Transverse colon (tissue), 4 donors: Measurements from ENCODE around the gene DPH3. TPM values are rescaled to one million over a fixed set of nuclear protein-coding genes. Genes with fewer than 3 reads are reported as not detected.

Source experiments
- DNase-seq: peaks from one replicate; pipeline ENCODE4 v3.0.0-alpha.2; 2019
- H3K27ac ChIP-seq, 4 donors: fragments of 200-600 bp; sonication (generic); 2 replicates each; pipeline ENCODE4 v1.5.1; 2016 to 2018; ENCODE audit warnings: inconsistent platforms in 4 of 4
- H3K27me3 ChIP-seq: fragments of 200-600 bp; sonication (generic); 2 replicates; pipeline ENCODE4 v1.5.1; 2017; ENCODE audit warnings: inconsistent platforms
- H3K36me3 ChIP-seq, 4 donors: fragments of 200-600 bp; sonication (generic); 2 replicates each; pipeline ENCODE4 v1.5.1; 2017 to 2019; ENCODE audit warnings: inconsistent platforms in 4 of 4
- H3K4me1 ChIP-seq, 4 donors: fragments of 200-600 bp; sonication (generic); 2 replicates each; pipeline ENCODE4 v1.5.1; 2017 to 2020; ENCODE audit warnings: inconsistent platforms in 4 of 4
- H3K4me3 ChIP-seq, 4 donors: fragments of 200-600 bp; sonication (generic); 1 replicate in 1 of 4; 2 replicates in 3 of 4; pipeline versions ENCODE4 v1.5.1 to v1.6.1; 2017 to 2019; ENCODE audit warnings: inconsistent platforms in 4 of 4
- H3K9me3 ChIP-seq, 2 donors: fragments of 200-600 bp; sonication (generic); 2 replicates each; pipeline ENCODE4 v1.5.1; 2017 to 2019; ENCODE audit warnings: inconsistent platforms in 2 of 2
- EP300 ChIP-seq: sonication (generic); formaldehyde crosslinking; IDR thresholded peaks from one replicate; pipeline ENCODE4 v1.6.1; 2017; ENCODE audit warnings: antibody characterized with exemption, low read depth
- POLR2A ChIP-seq: fragments of 450-650 bp; IDR thresholded peaks from one replicate; pipeline ENCODE4 v1.6.1; 2016; ENCODE audit warnings: antibody characterized with exemption, mild to moderate bottlenecking, moderate library complexity
- POLR2AphosphoS5 ChIP-seq, 3 donors: sonication (generic); formaldehyde crosslinking; IDR thresholded peaks; one replicate each; pipeline ENCODE4 v1.6.1; 2016; ENCODE audit warnings: antibody characterized with exemption in 3 of 3
- WGBS, 2 donors: methylation state at CpG; one replicate each; pipeline ENCODE4 v1.1.5; 2018; ENCODE audit warnings: low coverage in 1 of 2; 5-methylcytosine and 5-hydroxymethylcytosine counted together
- in situ Hi-C, 4 donors: fragments of 200-750 bp; cut with MboI; loops; one replicate each; pipeline versions ENCODE4 v1.15.0 to v1.15.1; 2017; ENCODE audit warnings: low sequenced_read_pairs in 3 of 4, low pct_ligation_motif_present in 1 of 4, low pct_unique_long_range_greater_than_20kb in 1 of 4
- intact Hi-C: fragments of 100-400 bp; cut with DNase I; formaldehyde crosslinking; loops from one replicate; pipeline ENCODE4 v1.15.1; 2023; ENCODE audit warnings: low total_unique reads
- total RNA-seq, 4 donors: library from RNA; depleted of rRNA; stranded (reverse); fragments of >200 nt; gene quantifications; one replicate each; pipeline ENCODE4 v1.1.0, GENCODE V29; 2016
- TF ChIP-seq, protein P1 (sequence below), 5 experiments: fragments of 200-600 bp in 3 of 5; fragments of 450-650 bp in 2 of 5; sonication (generic) in 3 of 5; IDR thresholded peaks; 1 replicate in 2 of 5; 2 replicates in 3 of 5; pipeline ENCODE4 v1.5.1; 2016 to 2017; ENCODE audit warnings: antibody characterized with exemption in 5 of 5, inconsistent platforms in 3 of 5, mild to moderate bottlenecking in 2 of 5, moderate library complexity in 1 of 5

DPH3 gene
- total RNA-seq, 4 donors from 2014 or later: 5.0 to 22.4 (median 12.4) TPM

DNA sequence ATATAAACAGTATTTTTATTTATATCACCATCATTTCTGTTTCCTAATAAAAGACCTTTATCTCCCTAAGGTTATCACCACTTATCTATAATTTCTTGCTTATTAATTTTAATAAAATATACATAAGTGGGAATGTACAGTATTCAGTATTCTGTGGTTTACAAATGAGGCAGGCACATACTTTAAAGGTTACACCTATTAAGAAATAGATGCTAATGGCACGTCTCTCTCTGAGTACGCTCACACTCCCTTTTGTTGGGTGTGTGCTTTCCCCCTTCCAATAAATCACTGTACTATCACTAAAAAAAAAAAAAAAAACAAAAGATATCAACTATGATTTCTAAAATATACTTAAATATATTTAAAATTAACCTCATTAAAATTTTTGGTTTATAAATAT lies 9.1 kb upstream of the DPH3 start:
- H3K27ac ChIP-seq: no peak overlapping the region
- H3K27me3 ChIP-seq: no peaks in the 10 kb centered on the region
- H3K4me3 ChIP-seq: no peak overlapping the region
- H3K36me3 ChIP-seq: peaks cover 0 to 36% (median 6%) of the 10 kb centered on the region in 4 donors
- in situ Hi-C loops (loop anchor here in 2 of 4 donors (25.0 kb wide), 3 partner anchors 462 to 1062 kb away; partner anchors contain the start of gene CAPN7 (in 1 of the 2)), intact Hi-C loops (no loop called here)
- DNase-seq: no peak
- TF ChIP-seq EP300 (no peak), POLR2A (no peak), POLR2AphosphoS5 (IDR thresholded peaks at IDR 0.05) (no peak)
- TF ChIP-seq, protein P1, sequence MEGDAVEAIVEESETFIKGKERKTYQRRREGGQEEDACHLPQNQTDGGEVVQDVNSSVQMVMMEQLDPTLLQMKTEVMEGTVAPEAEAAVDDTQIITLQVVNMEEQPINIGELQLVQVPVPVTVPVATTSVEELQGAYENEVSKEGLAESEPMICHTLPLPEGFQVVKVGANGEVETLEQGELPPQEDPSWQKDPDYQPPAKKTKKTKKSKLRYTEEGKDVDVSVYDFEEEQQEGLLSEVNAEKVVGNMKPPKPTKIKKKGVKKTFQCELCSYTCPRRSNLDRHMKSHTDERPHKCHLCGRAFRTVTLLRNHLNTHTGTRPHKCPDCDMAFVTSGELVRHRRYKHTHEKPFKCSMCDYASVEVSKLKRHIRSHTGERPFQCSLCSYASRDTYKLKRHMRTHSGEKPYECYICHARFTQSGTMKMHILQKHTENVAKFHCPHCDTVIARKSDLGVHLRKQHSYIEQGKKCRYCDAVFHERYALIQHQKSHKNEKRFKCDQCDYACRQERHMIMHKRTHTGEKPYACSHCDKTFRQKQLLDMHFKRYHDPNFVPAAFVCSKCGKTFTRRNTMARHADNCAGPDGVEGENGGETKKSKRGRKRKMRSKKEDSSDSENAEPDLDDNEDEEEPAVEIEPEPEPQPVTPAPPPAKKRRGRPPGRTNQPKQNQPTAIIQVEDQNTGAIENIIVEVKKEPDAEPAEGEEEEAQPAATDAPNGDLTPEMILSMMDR (IDR thresholded peaks at IDR 0.05): no peak
- WGBS, 2 donors: 97 to 100% methylated on average over 2 of the region's 2 CpGs
- H3K4me1 ChIP-seq: peaks cover 0 to 3% (median 0%) of the 10 kb centered on the region in 4 donors
- no peaks in the 10 kb centered on the region for H3K9me3 ChIP-seq

DNA sequence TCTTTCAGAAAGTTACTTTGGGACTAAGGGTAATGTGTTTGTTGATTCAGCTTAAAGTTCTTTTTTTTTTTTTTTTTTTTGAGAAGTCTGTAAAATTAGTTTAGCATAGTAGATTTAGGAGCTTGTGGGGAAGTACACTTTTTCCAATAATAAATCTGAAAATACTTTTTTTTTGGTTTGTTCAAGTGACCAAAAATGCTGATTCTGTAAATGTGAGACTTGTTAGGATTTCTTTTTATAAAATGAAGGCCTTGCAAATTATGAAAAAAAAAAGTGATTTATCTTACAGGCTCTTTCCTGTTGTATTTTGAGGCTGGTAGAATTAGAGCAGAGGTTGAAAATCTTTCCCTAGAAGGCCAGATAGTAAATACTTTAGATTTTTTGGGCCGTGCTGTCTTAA lies 7.8 kb upstream of the DPH3 start:
- H3K9me3 ChIP-seq: no peaks in the 10 kb centered on the region
- DNase-seq: no peak
- TF ChIP-seq POLR2A (no peak), POLR2AphosphoS5 (IDR thresholded peaks at IDR 0.05) (no peak), EP300 (no peak)
- TF ChIP-seq, protein P1 (IDR thresholded peaks at IDR 0.05): no peak

DNA sequence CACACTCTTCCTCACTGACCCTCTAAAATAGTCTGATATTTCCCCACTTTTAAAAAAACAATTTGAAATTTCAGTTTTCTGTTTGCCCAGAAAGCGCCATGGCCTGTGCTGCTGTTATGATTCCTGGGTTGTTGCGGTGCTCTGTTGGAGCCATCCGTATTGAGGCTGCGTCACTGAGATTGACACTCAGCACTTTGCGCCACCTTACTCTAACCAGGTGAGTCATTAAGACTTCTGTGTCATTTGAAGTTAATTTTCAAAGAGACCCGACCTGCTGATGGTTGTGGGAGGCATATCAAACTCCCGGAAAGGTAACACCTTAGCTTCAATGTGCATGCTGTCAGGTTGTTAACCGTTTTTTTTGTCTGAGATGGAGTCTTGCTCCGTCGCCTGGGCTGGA lies 6.1 kb upstream of the DPH3 start:
- Histone ChIP-seq H3K27ac (no peak overlapping the region), H3K36me3 (peaks cover 0 to 36% (median 6%) of the 10 kb centered on the region in 4 donors), H3K27me3 (no peaks in the 10 kb centered on the region), H3K9me3 (no peaks in the 10 kb centered on the region), H3K4me3 (no peak overlapping the region), H3K4me1 (peaks cover 0 to 21% (median 14%) of the 10 kb centered on the region in 4 donors)
- intact Hi-C loops (no loop called here), in situ Hi-C loops (loop anchor here in 2 of 4 donors (25.0 kb wide), 3 partner anchors 459 to 1059 kb away; partner anchors contain the start of gene CAPN7 (in 1 of the 2))
- TF ChIP-seq POLR2A (no peak), POLR2AphosphoS5 (IDR thresholded peaks at IDR 0.05) (no peak), EP300 (no peak)
- TF ChIP-seq, protein P1 (IDR thresholded peaks at IDR 0.05): no peak
- 92 to 93% methylated on average over 6 to 10 of the region's 10 CpGs for WGBS, 2 donors
- no peak for DNase-seq

More for the DNA sequence above, 7.8 kb upstream of the DPH3 start:
- Histone ChIP-seq H3K4me3 (no peak overlapping the region), H3K4me1 (peaks cover 0 to 4% (median 2%) of the 10 kb centered on the region in 4 donors), H3K27me3 (no peaks in the 10 kb centered on the region), H3K36me3 (peaks cover 0 to 36% (median 6%) of the 10 kb centered on the region in 4 donors), H3K27ac (no peak overlapping the region)
- intact Hi-C loops: no loop called here
- in situ Hi-C loops: loop anchor here in 2 of 4 donors (25.0 kb wide), 3 partner anchors 460 to 1060 kb away; partner anchors contain the start of gene CAPN7 (in 1 of the 2)
- 81 to 88% methylated on average over 1 of the region's 1 CpG for WGBS, 2 donors

DNA sequence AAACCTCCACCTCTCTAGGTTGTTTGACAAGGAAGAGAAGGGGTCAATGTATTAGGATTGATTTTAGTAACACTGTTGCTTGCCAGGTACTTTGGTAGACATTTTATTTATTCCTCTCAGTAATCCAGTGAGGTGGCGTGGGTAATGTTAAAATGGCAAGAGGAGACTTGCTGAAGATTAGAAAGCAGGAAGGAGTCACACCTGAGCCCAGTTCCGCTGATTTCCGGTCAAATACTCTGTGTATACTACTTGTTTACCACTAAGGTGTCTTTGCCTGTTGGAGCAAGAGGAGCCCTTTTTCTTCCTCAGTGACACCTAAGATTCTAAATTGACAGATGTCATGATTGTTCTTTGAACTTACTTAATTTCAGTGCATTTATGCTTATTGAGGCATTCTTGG lies 2.0 kb upstream of the DPH3 start:
- peak overlapping the region in 2 of 4 donors; percentile 69 to 83 for H3K4me3 ChIP-seq
- peaks cover 7 to 47% (median 29%) of the 10 kb centered on the region in 4 donors for H3K4me1 ChIP-seq
- H3K27ac ChIP-seq: peak overlapping the region in 2 of 4 donors; percentile 92 to 97
- H3K27me3 ChIP-seq: no peaks in the 10 kb centered on the region
- in situ Hi-C loops (loop anchor here in 2 of 4 donors (25.0 kb wide), 3 partner anchors 454 to 1054 kb away; partner anchors contain the start of gene CAPN7 (in 1 of the 2)), intact Hi-C loops (no loop called here)
- 60 to 75% methylated on average over 3 of the region's 3 CpGs for WGBS, 2 donors
- H3K36me3 ChIP-seq: peaks cover 0 to 18% (median 4%) of the 10 kb centered on the region in 4 donors
- no peaks in the 10 kb centered on the region for H3K9me3 ChIP-seq
- no peak for DNase-seq
- no peak for TF ChIP-seq POLR2A
- TF ChIP-seq, protein P1 (IDR thresholded peaks at IDR 0.05): no peak
- no peak for TF ChIP-seq POLR2AphosphoS5 (IDR thresholded peaks at IDR 0.05)
- TF ChIP-seq EP300: no peak
